GM19240 (cell line): ENCODE results near the gene PTGES2.

Experiments used
- DNase-seq: peaks from one replicate; pipeline ENCODE4 v3.0.0; 2011; ENCODE audit warnings: low spot score; ENCODE audit not compliant: insufficient read length

PTGES2 gene

DNA sequence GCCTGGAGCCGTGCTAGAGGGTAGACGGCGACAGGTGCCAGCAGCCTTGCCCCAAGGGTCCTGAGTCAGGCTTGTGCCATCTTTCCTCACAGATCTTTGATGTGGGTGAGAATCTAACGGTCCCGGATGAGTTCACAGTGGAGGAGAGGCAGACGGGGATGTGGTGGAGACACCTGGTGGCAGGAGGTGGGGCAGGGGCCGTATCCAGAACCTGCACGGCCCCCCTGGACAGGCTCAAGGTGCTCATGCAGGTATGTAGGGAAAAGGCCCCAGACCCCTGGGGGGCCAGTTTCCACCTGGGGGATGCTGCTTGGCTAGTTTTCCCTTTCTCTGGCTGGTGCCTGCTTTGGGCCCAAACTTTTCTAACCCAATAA lies 24.0 kb downstream of the PTGES2 start:
- no peak for DNase-seq

DNA sequence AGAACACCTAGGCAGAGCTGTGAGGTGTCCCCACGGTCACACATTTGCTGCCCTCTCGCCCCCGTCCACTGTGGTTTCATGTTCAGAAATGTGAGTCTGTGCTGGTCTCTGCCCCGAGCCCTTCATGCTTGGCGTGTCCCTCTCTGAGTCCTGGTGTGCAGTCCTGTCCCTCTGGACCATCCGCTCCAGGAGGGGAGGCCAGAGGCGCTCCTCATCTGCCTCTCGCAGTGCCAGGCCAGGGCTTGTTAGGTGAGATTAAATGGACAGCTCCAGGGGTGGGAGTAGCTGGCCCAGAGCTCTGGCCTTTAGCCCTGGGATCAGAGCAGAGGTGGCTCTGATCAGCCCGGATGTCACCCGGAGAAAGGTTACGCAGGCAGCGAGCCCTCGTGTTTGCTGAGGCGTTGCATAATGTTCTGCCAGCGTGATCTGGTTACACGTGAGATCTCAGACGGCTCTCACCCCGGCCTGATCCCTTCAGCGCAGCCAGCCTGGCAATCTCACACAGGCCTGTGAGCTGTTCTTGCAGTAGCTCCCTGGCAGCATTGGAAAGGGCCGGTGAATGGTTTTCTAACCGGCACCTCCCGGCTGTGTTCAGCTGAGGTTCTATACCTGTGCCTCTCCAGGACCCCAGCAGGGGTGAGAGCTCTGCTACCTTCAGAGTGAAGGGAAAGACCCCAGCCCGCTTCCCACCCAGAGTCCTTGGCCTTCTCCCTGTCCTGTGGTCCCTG lies 24.5 kb downstream of the PTGES2 start:
- DNase-seq, result no peak

GRCh38 chr9:128102196-128102595 lies 25.3 kb downstream of the PTGES2 start:
- no peak for DNase-seq

DNA sequence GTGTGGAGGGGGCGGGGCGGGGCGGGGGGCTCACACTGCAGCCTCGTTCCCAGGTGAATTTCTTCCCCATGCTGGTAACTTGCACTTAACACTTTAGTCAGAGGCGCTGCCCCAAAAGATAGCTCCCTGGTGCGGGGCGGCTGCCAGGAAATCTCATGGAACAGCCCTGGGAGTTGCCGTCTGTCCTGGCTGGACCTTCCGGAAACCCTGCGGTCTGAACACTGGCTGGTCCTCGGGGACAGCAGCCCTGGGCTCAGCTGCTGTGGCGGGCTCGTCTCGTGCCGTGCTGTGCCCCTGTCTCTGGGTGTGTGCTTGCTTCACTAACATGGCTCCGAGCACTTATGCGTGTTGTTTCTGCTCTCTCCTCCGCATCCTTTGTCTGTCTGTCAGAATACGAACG lies 25.8 kb downstream of the PTGES2 start:
- DNase-seq, result no peak

DNA sequence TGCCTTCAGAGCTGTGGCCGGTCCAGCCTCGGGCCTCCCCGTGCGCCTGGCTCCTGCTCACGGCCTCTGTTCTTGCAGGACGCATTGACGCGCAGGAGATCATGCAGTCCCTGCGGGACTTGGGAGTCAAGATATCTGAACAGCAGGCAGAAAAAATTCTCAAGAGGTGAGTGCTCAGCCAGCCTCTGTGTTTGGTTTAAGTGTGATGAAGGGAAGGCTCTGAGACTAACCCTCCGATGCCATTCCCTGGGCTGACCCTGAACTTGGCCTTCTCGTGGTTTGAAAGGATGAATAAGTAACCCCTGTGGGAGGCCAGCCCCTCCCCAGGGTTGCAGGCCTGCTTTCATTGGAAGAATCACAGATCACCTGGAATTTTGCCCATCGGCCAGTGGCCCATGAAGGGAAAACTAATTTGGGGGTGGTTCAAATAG lies 26.3 kb downstream of the PTGES2 start:
- DNase-seq, result no peak

DNA sequence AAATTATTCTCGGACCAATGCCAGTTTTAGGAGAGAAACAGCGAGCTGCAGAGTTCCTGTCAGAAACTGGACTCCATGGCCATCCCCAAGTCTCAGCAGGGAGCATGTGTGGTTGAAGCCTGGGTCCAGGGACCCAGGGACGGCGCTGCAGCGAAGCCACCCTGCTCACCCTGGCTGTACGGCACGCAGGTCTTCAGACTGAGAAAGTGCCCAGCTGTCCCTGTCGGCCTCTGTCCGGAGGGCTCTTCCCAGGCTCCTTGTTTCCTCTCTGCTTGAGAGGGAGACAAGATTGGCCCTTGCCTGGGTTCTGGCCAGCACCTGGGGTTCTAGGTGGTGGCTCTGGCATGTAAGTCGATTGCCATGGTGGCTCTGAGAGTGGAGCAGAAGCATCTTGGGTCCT lies 26.9 kb downstream of the PTGES2 start:
- no peak for DNase-seq

GRCh38 chr9:128099932-128100491 lies 27.5 kb downstream of the PTGES2 start:
- no peak for DNase-seq

GRCh38 chr9:128099231-128099931 lies 28.1 kb downstream of the PTGES2 start:
- no peak for DNase-seq

- DNase-seq, result no peak
These were observed 29.0 kb downstream of the PTGES2 start for GRCh38 chr9:128098297-128099230.

DNA sequence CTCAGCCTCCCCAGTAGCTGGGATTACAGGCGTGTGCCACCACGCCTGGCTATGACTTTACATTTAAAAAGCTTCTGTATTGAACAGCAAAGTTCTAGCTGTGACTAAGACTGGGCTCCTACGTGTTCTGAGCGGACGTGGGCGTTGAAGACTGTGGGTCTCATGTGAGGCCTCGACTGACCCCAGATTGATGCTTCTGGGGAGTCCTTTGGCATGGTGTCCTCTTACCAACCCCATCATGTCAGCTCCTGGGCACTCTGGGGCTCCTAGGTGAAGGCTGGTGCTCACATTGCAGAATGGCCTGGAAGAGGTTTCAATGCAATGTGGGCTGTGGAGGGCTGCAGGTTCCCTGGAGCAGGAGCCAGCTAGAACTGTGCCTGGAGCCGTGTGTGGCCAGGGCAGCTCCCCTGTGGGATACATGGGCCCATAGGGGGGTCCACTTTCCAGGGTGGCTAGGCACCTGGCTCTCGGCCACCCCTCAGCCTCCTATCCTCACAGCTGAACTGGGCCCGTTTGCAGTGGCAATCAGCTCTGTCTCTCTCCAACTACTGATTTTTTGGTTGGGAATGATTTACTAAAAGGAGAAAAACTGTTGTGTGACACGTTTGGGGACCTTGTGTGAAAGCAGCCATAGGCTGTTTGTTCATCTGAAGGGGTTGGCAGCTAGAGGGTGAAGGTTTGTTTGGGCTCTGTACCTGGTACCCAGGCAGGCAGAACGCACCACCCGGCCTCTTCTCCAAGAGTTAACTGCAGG lies 29.8 kb downstream of the PTGES2 start:
- DNase-seq, result no peak

DNA sequence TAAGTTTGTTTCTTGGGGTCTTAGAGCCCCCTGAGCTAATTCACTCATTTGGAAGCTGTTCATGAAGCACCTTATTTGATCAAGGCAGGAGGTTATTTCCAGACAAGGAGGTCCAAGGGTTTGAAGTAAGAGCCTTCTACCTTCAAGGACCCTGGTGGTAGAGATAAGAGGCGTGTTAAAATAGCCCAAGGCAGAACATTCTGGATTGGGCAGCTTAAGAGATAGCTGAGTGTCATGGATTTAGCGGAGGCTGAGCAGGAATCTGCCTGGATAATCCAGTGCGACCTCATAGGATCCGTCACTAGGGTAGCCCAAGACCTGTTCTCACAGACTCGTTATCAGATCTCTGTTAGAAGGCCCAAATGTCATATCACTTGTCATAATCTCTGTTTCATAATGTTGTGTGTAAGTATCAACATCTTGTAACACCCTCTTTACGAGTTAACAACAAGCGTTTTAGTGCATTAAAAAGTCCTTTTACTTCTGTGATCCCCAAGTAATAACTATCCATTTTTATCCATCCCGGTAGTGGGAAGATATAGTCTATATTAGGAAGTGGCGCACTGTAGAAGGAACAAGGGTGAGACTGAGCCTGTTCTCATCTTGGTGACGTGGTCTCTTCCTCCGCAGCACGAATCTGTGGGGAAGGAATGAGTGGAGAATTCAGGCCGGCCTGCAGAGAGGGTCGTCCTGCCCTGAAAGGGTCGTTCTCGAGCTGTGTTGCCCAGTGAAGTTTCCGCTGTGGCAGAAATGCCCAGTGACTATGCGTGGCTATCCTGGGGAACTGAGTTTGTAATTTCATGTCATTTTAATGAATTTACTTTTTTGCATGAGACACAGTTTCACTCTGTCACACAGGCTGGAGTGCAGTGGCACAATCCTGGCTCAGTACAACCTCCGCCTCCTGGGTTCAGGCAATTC lies 30.7 kb downstream of the PTGES2 start:
- DNase-seq, result no peak

DNA sequence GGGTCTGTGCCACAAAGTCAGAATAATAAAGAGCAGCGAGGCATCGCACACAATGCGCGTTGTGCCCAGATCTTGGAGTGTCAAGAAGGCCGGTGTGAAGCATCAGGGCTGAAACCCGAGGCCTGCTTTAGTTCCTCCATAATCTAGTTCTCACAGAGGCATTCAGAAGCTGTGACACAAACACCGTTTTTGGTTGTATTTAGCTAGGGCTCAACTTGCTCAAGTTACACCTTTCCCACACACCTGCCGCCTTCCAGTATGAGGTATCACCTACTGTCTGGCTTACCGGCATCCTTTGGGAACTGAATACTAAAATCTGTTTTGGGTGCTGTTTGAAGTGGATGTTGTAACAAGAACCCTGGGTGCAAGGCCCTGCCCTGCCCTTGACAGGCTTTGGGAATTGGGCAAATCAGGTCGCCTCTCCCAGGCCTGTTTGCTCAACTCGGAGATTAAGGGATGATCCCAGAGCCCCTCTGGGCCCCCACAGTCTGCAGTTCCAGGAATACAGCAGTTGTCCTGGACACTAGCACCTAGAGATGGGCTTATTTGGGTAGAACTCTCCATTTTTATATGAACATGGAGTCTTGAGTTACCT lies 32.5 kb downstream of the PTGES2 start:
- no peak for DNase-seq

GRCh38 chr9:128094166-128094949 lies 33.2 kb downstream of the PTGES2 start:
- peak; percentile 92 for DNase-seq

GRCh38 chr9:128093011-128093410 lies 34.5 kb downstream of the PTGES2 start:
- no peak for DNase-seq

GRCh38 chr9:128092199-128092977 lies 35.1 kb downstream of the PTGES2 start:
- DNase-seq, result no peak

DNA sequence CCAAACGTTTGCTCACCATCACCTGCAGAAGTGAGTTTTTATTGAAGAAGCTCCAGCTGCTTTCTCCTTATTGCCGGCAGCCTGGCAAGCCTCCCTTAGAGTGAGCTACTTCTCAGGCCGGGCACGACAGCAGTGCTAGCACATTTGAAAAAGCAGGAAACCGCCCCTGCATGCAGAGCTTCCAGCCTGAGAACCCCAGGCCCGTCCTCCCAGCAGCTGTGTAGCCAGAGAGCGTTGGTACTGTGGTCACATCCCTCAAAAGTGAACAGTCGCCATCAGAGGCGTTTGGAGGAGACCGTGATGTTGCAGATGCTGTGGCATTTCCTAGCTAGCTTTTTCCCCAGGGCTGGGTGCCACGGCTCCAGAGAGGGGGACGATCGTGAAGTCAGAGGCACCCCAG lies 36.0 kb downstream of the PTGES2 start:
- DNase-seq, result no peak

- DNase-seq, result no peak
These were observed 36.4 kb downstream of the PTGES2 start for GRCh38 chr9:128091144-128091543.

DNA sequence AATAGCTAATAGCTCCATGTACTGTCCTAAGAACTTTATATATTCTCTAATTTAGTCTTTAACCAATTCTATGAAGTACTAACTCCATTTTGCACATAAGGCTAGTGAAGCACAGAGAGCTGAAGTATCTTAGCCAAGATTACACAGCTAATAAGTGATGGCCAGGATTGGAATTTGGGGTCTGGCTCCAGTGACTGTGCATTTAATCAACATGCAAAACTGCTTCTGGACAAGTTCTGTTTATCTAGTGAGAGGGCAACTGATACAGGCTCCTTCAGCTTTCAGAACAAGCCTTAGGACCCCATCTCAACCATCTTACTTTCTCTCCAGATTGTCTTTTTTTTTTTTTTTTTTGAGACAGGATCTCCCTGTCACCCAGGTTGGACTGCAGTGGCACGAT lies 38.2 kb downstream of the PTGES2 start:
- DNase-seq, result no peak
